Right atrium auricular region (tissue), 2 donors: ENCODE data around the gene ISL2. TPM values are rescaled to one million over a fixed set of nuclear protein-coding genes. Genes with fewer than 3 reads are reported as not detected.

Experiments
- DNase-seq: peaks from one replicate; pipeline ENCODE4 v3.0.0-alpha.2; 2019; ENCODE audit warnings: low spot score
- H3K27ac ChIP-seq, 2 donors: fragments of 200-600 bp; sonication (generic); 1 replicate in 1 of 2; 2 replicates in 1 of 2; pipeline ENCODE4 v1.5.1; 2016 to 2019
- H3K27me3 ChIP-seq, 2 donors: fragments of 200-600 bp; sonication (generic); one replicate each; pipeline versions ENCODE4 v1.5.1 to v1.6.0; 2017 to 2019
- H3K36me3 ChIP-seq: fragments of 200-600 bp; sonication (generic); one replicate; pipeline ENCODE4 v1.5.1; 2016
- H3K4me1 ChIP-seq, 2 donors: fragments of 200-600 bp; sonication (generic); one replicate each; pipeline versions ENCODE4 v1.5.1 to v1.6.0; 2017 to 2019
- H3K4me3 ChIP-seq, 2 donors: fragments of 200-600 bp; sonication (generic); 1 replicate in 1 of 2; 2 replicates in 1 of 2; pipeline ENCODE4 v1.5.1; 2017 to 2019; ENCODE audit warnings: mild to moderate bottlenecking in 1 of 2, moderate library complexity in 1 of 2
- H3K9me3 ChIP-seq, 2 donors: fragments of 200-600 bp; sonication (generic); one replicate each; pipeline ENCODE4 v1.5.1; 2019
- CTCF ChIP-seq, 2 donors: fragments of 200-600 bp; sonication (generic); IDR thresholded peaks; one replicate each; pipeline ENCODE4 v1.5.1; 2019; ENCODE audit warnings: antibody characterized with exemption in 2 of 2
- total RNA-seq, 2 donors: library from RNA; depleted of rRNA; stranded (reverse); fragments of >200 nt; gene quantifications; one replicate each; pipeline ENCODE4 v1.1.0, GENCODE V29; 2016

Gene ISL2
- total RNA-seq, 2 donors from 2014 or later, result not detected

- no peak for TF ChIP-seq CTCF (IDR thresholded peaks at IDR 0.05)
- no peaks in the 10 kb centered on the region for H3K36me3 ChIP-seq
- no peaks in the 10 kb centered on the region for H3K27me3 ChIP-seq
- no peak overlapping the region for H3K4me3 ChIP-seq
- no peak overlapping the region for H3K27ac ChIP-seq
- peaks cover 0 to 6% of the 10 kb centered on the region in 2 donors for H3K4me1 ChIP-seq
- H3K9me3 ChIP-seq, result no peaks in the 10 kb centered on the region
- DNase-seq, result no peak
Measured at GRCh38 chr15:76368122-76368621, 31.6 kb downstream of the ISL2 start.

GRCh38 chr15:76376029-76376428 is 39.5 kb downstream of the ISL2 start:
- Histone ChIP-seq H3K27me3 (no peaks in the 10 kb centered on the region), H3K4me1 (no peaks in the 10 kb centered on the region), H3K9me3 (no peaks in the 10 kb centered on the region), H3K4me3 (no peak overlapping the region), H3K36me3 (peaks cover 11% of the 10 kb centered on the region), H3K27ac (no peak overlapping the region)
- DNase-seq, result no peak
- TF ChIP-seq CTCF (IDR thresholded peaks at IDR 0.05), result no peak

- H3K27me3 ChIP-seq, result no peaks in the 10 kb centered on the region
- no peaks in the 10 kb centered on the region for H3K9me3 ChIP-seq
- H3K4me3 ChIP-seq, result no peak overlapping the region
- H3K4me1 ChIP-seq, result no peaks in the 10 kb centered on the region
- H3K36me3 ChIP-seq, result peaks cover 16% of the 10 kb centered on the region
- no peak for DNase-seq
- H3K27ac ChIP-seq, result no peak overlapping the region
- no peak for TF ChIP-seq CTCF (IDR thresholded peaks at IDR 0.05)
Measured at GRCh38 chr15:76376816-76377215, 40.2 kb downstream of the ISL2 start.

GRCh38 chr15:76377217-76377616 is 40.6 kb downstream of the ISL2 start:
- H3K36me3 ChIP-seq, result peaks cover 16% of the 10 kb centered on the region

GRCh38 chr15:76377751-76378150 is 41.2 kb downstream of the ISL2 start:
- H3K9me3 ChIP-seq, result no peaks in the 10 kb centered on the region
- no peaks in the 10 kb centered on the region for H3K4me1 ChIP-seq
- peaks cover 16% of the 10 kb centered on the region for H3K36me3 ChIP-seq
- H3K27ac ChIP-seq, result no peak overlapping the region
- no peak for DNase-seq
- no peak overlapping the region for H3K4me3 ChIP-seq
- no peak for TF ChIP-seq CTCF (IDR thresholded peaks at IDR 0.05)
- H3K27me3 ChIP-seq, result no peaks in the 10 kb centered on the region

More at GRCh38 chr15:76377217-76377616, 40.6 kb downstream of the ISL2 start:
- DNase-seq, result no peak
- H3K4me3 ChIP-seq, result no peak overlapping the region
- no peak for TF ChIP-seq CTCF (IDR thresholded peaks at IDR 0.05)
- H3K4me1 ChIP-seq, result no peaks in the 10 kb centered on the region
- no peaks in the 10 kb centered on the region for H3K9me3 ChIP-seq
- no peak overlapping the region for H3K27ac ChIP-seq
- no peaks in the 10 kb centered on the region for H3K27me3 ChIP-seq

- no peaks in the 10 kb centered on the region for H3K9me3 ChIP-seq
- no peak overlapping the region for H3K4me3 ChIP-seq
- DNase-seq, result no peak
- H3K27ac ChIP-seq, result no peak overlapping the region
- H3K4me1 ChIP-seq, result no peaks in the 10 kb centered on the region
- peaks cover 12% of the 10 kb centered on the region for H3K36me3 ChIP-seq
- no peaks in the 10 kb centered on the region for H3K27me3 ChIP-seq
- no peak for TF ChIP-seq CTCF (IDR thresholded peaks at IDR 0.05)
Measured at GRCh38 chr15:76378691-76379090, 42.1 kb downstream of the ISL2 start.
